Vagina (tissue), 2 donors: ENCODE measurements around the gene PPARGC1A. TPM values are rescaled to one million over a fixed set of nuclear protein-coding genes. Genes with fewer than 3 reads are reported as not detected.

Source experiments
- DNase-seq, 2 donors: peaks; one replicate each; pipeline ENCODE4 v3.0.0-alpha.2; 2017; ENCODE audit errors: extremely low spot score in 2 of 2
- H3K27ac ChIP-seq: fragments of 200-600 bp; sonication (generic); one replicate; pipeline ENCODE4 v1.5.1; 2019
- H3K27me3 ChIP-seq: fragments of 200-600 bp; sonication (generic); one replicate; pipeline ENCODE4 v1.5.1; 2019
- H3K36me3 ChIP-seq, 2 donors: fragments of 200-600 bp; sonication (generic); one replicate each; pipeline ENCODE4 v1.5.1; 2017 to 2019
- H3K4me1 ChIP-seq: fragments of 200-600 bp; sonication (generic); one replicate; pipeline ENCODE4 v1.5.1; 2019
- H3K4me3 ChIP-seq, 2 donors: fragments of 200-600 bp; sonication (generic); 1 replicate in 1 of 2; 2 replicates in 1 of 2; pipeline ENCODE4 v1.5.1; 2016 to 2019
- H3K9me3 ChIP-seq: fragments of 200-600 bp; sonication (generic); one replicate; pipeline ENCODE4 v1.5.1; 2019
- CTCF ChIP-seq, 3 experiments: fragments of 450-650 bp in 2 of 3; fragments of 200-600 bp in 1 of 3; sonication (generic) in 1 of 3; IDR thresholded peaks; one replicate each; pipeline ENCODE4 v1.5.1; 2017 to 2019; ENCODE audit warnings: antibody characterized with exemption in 3 of 3, mild to moderate bottlenecking in 2 of 3, moderate library complexity in 2 of 3
- POLR2A ChIP-seq, 2 donors: fragments of 450-650 bp; IDR thresholded peaks; one replicate each; pipeline ENCODE4 v1.6.1; 2017; ENCODE audit warnings: antibody characterized with exemption in 2 of 2, mild to moderate bottlenecking in 2 of 2, moderate library complexity in 2 of 2
- POLR2AphosphoS5 ChIP-seq, 2 donors: sonication (generic); formaldehyde crosslinking; IDR thresholded peaks; one replicate each; pipeline ENCODE4 v1.9.0; 2017; ENCODE audit warnings: antibody characterized with exemption in 2 of 2, mild to moderate bottlenecking in 2 of 2, low read depth in 1 of 2; ENCODE audit not compliant: insufficient read depth in 1 of 2
- intact Hi-C: fragments of 100-400 bp; cut with DNase I; formaldehyde crosslinking; loops from one replicate; pipeline ENCODE4 v1.15.1; 2023
- total RNA-seq: library from RNA; depleted of rRNA; stranded (reverse); fragments of >200 nt; gene quantifications from one replicate; pipeline ENCODE4 v1.2.3, GENCODE V29; 2016

The PPARGC1A gene
- total RNA-seq, 1 donor from 2014 or later: 1.2 TPM

DNA sequence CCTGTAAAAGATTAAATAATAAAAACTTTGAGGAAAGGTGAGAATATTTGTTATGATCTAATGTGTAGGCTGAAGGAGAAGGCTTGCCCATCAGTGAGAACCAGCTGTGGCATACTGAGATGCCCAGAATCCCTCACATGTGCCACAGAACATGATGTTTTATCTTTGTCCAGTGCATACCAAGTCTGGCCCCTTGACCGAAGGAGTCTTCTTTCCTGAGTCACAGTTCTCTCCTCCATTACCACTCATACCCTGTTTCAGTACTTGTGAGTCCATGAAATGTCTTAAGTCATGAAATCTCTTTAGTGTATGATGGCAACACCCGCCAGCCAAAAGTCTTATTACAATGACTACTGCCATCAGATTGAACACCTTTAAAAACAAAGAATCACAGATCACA lies 42.7 kb downstream of the PPARGC1A start:
- H3K27me3 ChIP-seq: no peaks in the 10 kb centered on the region
- no peak for DNase-seq
- intact Hi-C loops: no loop called here
- H3K4me3 ChIP-seq: no peak overlapping the region
- TF ChIP-seq POLR2AphosphoS5 (IDR thresholded peaks at IDR 0.05; ENCODE audit: insufficient read depth in 1 of 2, low read depth in 1 of 2): no peak
- no peak for TF ChIP-seq POLR2A (IDR thresholded peaks at IDR 0.05)
- TF ChIP-seq CTCF (IDR thresholded peaks at IDR 0.05): no peak
- H3K36me3 ChIP-seq: no peaks in the 10 kb centered on the region
- no peak overlapping the region for H3K27ac ChIP-seq
- H3K9me3 ChIP-seq: no peaks in the 10 kb centered on the region
- H3K4me1 ChIP-seq: no peaks in the 10 kb centered on the region

DNA sequence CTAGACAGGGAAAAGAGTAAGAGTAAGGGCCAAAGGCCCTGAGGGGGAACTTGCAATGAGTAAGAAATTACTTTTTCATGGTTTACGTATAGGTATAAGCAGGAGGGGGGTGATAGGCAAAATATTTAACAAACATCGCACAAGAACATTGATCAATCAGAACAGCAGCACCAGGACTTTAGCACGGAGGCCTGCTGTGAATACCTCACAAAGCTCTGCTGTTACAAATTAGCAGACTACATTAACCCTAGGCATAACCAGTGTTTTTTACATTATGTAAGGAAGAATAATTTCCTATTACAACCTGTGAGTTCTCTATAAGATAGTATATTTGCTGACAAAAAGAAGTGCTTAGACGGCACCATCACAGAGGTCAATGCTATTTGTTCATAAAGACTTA lies 44.9 kb downstream of the PPARGC1A start:
- TF ChIP-seq CTCF (IDR thresholded peaks at IDR 0.05) (no peak), POLR2A (IDR thresholded peaks at IDR 0.05) (no peak), POLR2AphosphoS5 (IDR thresholded peaks at IDR 0.05; ENCODE audit: insufficient read depth in 1 of 2, low read depth in 1 of 2) (no peak)
- Histone ChIP-seq H3K9me3 (no peaks in the 10 kb centered on the region), H3K27me3 (no peaks in the 10 kb centered on the region), H3K4me3 (no peak overlapping the region), H3K4me1 (no peaks in the 10 kb centered on the region), H3K36me3 (no peaks in the 10 kb centered on the region), H3K27ac (no peak overlapping the region)
- no peak for DNase-seq
- intact Hi-C loops: no loop called here

GRCh38 chr4:23839279-23839678 lies 50.6 kb downstream of the PPARGC1A start:
- Histone ChIP-seq H3K36me3 (no peaks in the 10 kb centered on the region), H3K27ac (no peak overlapping the region), H3K27me3 (no peaks in the 10 kb centered on the region), H3K4me1 (no peaks in the 10 kb centered on the region), H3K4me3 (no peak overlapping the region), H3K9me3 (no peaks in the 10 kb centered on the region)
- no peak for DNase-seq
- intact Hi-C loops: no loop called here
- TF ChIP-seq CTCF (IDR thresholded peaks at IDR 0.05) (no peak), POLR2AphosphoS5 (IDR thresholded peaks at IDR 0.05; ENCODE audit: insufficient read depth in 1 of 2, low read depth in 1 of 2) (no peak), POLR2A (IDR thresholded peaks at IDR 0.05) (no peak)

- Histone ChIP-seq H3K4me1 (no peaks in the 10 kb centered on the region), H3K9me3 (no peaks in the 10 kb centered on the region), H3K36me3 (no peaks in the 10 kb centered on the region), H3K4me3 (no peak overlapping the region), H3K27me3 (no peaks in the 10 kb centered on the region), H3K27ac (no peak overlapping the region)
- TF ChIP-seq CTCF (IDR thresholded peaks at IDR 0.05): no peak
- TF ChIP-seq POLR2A (IDR thresholded peaks at IDR 0.05): no peak
- no peak for TF ChIP-seq POLR2AphosphoS5 (IDR thresholded peaks at IDR 0.05; ENCODE audit: insufficient read depth in 1 of 2, low read depth in 1 of 2)
- DNase-seq: no peak
- intact Hi-C loops: no loop called here
These were observed 51.2 kb downstream of the PPARGC1A start for GRCh38 chr4:23838607-23839006.

- H3K36me3 ChIP-seq: no peaks in the 10 kb centered on the region
These were observed 51.7 kb downstream of the PPARGC1A start for GRCh38 chr4:23838131-23838530.

More at GRCh38 chr4:23838131-23838530, 51.7 kb downstream of the PPARGC1A start:
- Histone ChIP-seq H3K4me3 (no peak overlapping the region), H3K4me1 (no peaks in the 10 kb centered on the region), H3K27me3 (no peaks in the 10 kb centered on the region), H3K27ac (no peak overlapping the region), H3K9me3 (no peaks in the 10 kb centered on the region)
- no peak for TF ChIP-seq CTCF (IDR thresholded peaks at IDR 0.05)
- TF ChIP-seq POLR2AphosphoS5 (IDR thresholded peaks at IDR 0.05; ENCODE audit: insufficient read depth in 1 of 2, low read depth in 1 of 2): no peak
- TF ChIP-seq POLR2A (IDR thresholded peaks at IDR 0.05): no peak
- DNase-seq: no peak
- intact Hi-C loops: no loop called here
